ACC112 (cell line): ENCODE measurements around the gene TUBA3D.
"Not testable (repeated sequence)": the region's sequence is repeated elsewhere in the genome, so short reads cannot be mapped to it uniquely, and the experiment has no call there.

Source experiments
- H2AFZ ChIP-seq: fragments of 200-600 bp; sonication (generic); one replicate; pipeline ENCODE4 v1.6.0; 2017; ENCODE audit warnings: antibody characterized with exemption, low read length; ENCODE audit not compliant: unreplicated experiment
- H3K27ac ChIP-seq: fragments of 200-600 bp; sonication (generic); 2 replicates; pipeline ENCODE4 v1.5.1; 2014; ENCODE audit warnings: low read depth, mild to moderate bottlenecking, antibody characterized with exemption, low read length, moderate library complexity
- H3K27me3 ChIP-seq: fragments of 200-600 bp; sonication (generic); 2 replicates; pipeline ENCODE4 v1.6.1; 2014; ENCODE audit warnings: mild to moderate bottlenecking, antibody characterized with exemption, low read length, moderate library complexity, mixed read lengths; ENCODE audit not compliant: insufficient read depth
- H3K36me3 ChIP-seq: fragments of 200-600 bp; sonication (generic); 2 replicates; pipeline ENCODE4 v1.6.1; 2016; ENCODE audit warnings: mild to moderate bottlenecking, antibody characterized with exemption, low read length, moderate library complexity, mixed read lengths; ENCODE audit not compliant: insufficient read depth
- H3K4me1 ChIP-seq: fragments of 200-600 bp; sonication (generic); one replicate; pipeline ENCODE4 v1.6.1; 2016; ENCODE audit warnings: low read length, mixed read lengths; ENCODE audit not compliant: insufficient read depth, unreplicated experiment, control insufficient read depth
- H3K4me3 ChIP-seq: fragments of 200-600 bp; sonication (generic); 2 replicates; pipeline ENCODE4 v1.5.1; 2014; ENCODE audit warnings: mild to moderate bottlenecking, low read depth, low read length
- H3K79me2 ChIP-seq: fragments of 200-600 bp; sonication (generic); one replicate; pipeline ENCODE4 v1.6.0; 2016; ENCODE audit warnings: low read length; ENCODE audit not compliant: control insufficient read depth, unreplicated experiment, insufficient read depth

The TUBA3D gene

DNA sequence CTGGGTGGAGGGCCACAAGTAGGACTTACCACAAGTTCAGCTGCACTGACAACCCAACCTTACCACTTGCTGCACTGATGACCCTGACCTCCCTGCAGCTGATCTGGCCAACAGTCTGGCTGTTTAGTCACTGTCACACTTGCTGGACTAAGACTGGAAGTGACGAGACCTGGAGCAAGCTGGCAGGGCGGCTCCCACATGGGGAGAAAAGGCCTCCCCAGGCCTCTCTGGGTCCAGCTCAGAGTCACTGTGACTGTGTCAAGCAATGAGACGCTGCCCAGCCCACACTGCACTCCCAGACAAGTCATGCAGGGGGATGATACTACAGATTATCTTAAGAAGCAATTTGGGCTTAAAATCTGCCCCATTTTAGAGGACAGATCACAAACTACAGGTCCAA is 5.0 kb upstream of the TUBA3D start:
- H2AFZ ChIP-seq, H3K4me1 ChIP-seq, H3K27me3 ChIP-seq, H3K36me3 ChIP-seq, H3K79me2 ChIP-seq, H3K27ac ChIP-seq, H3K4me3 ChIP-seq: not testable (repeated sequence)

- H3K4me3 ChIP-seq, H3K36me3 ChIP-seq, H2AFZ ChIP-seq, H3K4me1 ChIP-seq, H3K27ac ChIP-seq, H3K79me2 ChIP-seq, H3K27me3 ChIP-seq: not testable (repeated sequence)
Measured at GRCh38 chr2:131471624-131472023, 4.3 kb upstream of the TUBA3D start.

DNA sequence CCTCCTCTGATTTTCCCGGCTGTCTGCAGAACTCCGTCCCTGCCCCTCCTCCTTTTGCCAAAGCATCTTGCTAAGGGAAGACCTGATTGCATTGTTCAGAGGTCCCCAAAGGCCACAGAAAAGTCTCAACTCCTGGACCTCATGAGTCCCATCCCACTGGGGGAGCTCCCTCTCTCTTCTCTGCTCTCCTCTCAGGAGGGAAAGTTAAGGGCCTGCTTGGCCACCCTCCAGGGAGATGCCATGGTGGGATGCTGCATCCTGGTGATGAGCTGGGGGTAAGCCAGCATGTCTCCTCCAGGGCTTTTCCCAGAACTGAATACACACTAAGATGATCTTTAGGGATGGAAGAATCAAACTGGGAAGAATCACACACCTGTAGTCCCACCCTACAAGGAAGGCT is 2.7 kb upstream of the TUBA3D start:
- not testable (repeated sequence) for H3K4me1 ChIP-seq, H3K27me3 ChIP-seq, H3K36me3 ChIP-seq, H2AFZ ChIP-seq, H3K4me3 ChIP-seq, H3K27ac ChIP-seq, H3K79me2 ChIP-seq

GRCh38 chr2:131476363-131476762 is 444 bp downstream of the TUBA3D start:
- not testable (repeated sequence) for H3K27me3 ChIP-seq, H3K79me2 ChIP-seq, H2AFZ ChIP-seq, H3K27ac ChIP-seq, H3K36me3 ChIP-seq, H3K4me3 ChIP-seq, H3K4me1 ChIP-seq

DNA sequence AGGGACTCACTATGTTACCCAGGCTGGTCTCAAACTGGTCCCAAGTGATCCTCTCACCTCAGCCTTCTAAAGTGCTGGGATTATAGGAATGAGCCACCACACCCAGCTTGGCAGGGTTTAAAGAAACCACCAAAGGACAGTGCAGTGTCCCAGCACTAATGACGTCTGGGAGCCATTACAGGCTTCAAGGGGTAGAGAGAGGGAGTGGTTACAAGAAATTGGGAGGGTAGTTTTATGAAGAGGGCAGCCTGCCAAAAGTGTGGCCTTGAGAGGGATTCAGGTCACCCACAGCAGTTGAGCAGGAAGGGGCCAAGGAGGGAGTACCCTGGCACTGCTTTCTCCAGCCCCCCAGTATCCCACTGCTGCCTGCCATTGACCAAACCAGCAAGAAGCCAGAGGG is 1.3 kb downstream of the TUBA3D start:
- H3K4me3 ChIP-seq = not testable (repeated sequence)

GRCh38 chr2:131478074-131478849 is 2.3 kb downstream of the TUBA3D start:
- H3K4me1 ChIP-seq, H3K4me3 ChIP-seq, H3K79me2 ChIP-seq, H3K27ac ChIP-seq, H3K36me3 ChIP-seq, H2AFZ ChIP-seq, H3K27me3 ChIP-seq: not testable (repeated sequence)

More for the DNA sequence above, 1.3 kb downstream of the TUBA3D start:
- H3K79me2 ChIP-seq, H2AFZ ChIP-seq, H3K4me1 ChIP-seq, H3K36me3 ChIP-seq, H3K27me3 ChIP-seq, H3K27ac ChIP-seq: not testable (repeated sequence)

DNA sequence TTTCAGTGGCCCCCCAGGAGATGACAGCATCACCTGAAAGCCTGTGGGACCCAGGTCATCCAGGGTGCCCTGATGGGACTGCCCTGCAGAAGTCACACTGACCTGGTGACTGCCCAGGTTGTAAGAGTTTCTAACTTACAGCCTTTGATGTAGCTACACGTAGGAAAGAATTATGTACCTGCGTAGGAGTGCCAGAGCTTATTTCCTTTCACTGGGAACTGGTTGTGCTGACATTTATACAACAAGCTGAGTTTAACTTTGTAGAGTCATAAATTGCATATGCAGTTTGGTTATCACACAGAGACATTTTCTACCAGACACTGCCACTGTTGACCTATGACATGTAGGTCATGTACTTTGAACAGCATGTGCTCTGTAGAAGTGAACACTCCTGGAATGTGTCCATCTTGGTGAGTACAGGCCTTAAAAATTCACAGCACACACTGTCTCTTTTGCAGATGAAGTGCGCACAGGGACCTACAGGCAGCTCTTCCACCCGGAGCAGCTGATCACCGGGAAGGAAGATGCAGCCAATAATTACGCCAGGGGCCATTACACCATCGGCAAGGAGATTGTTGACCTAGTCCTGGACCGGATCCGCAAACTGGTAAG is 3.0 kb downstream of the TUBA3D start:
- not testable (repeated sequence) for H3K27me3 ChIP-seq, H3K4me3 ChIP-seq, H3K36me3 ChIP-seq, H3K27ac ChIP-seq, H2AFZ ChIP-seq, H3K4me1 ChIP-seq, H3K79me2 ChIP-seq

DNA sequence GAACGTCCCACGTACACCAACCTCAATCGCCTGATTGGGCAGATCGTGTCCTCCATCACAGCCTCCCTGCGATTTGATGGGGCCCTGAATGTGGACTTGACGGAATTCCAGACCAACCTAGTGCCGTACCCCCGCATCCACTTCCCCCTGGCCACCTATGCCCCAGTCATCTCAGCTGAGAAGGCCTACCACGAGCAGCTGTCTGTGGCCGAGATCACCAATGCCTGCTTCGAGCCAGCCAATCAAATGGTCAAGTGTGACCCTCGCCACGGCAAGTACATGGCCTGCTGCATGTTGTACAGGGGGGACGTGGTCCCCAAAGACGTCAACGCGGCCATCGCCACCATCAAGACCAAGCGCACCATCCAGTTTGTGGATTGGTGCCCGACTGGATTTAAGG is 4.4 kb downstream of the TUBA3D start:
- not testable (repeated sequence) for H3K4me3 ChIP-seq, H3K36me3 ChIP-seq, H3K27ac ChIP-seq, H3K79me2 ChIP-seq, H3K4me1 ChIP-seq, H3K27me3 ChIP-seq, H2AFZ ChIP-seq

GRCh38 chr2:131482506-131483155 is 6.7 kb downstream of the TUBA3D start:
- not testable (repeated sequence) for H3K27me3 ChIP-seq, H3K79me2 ChIP-seq, H3K4me1 ChIP-seq, H3K27ac ChIP-seq, H3K4me3 ChIP-seq, H2AFZ ChIP-seq, H3K36me3 ChIP-seq

GRCh38 chr2:131483981-131484820 is 8.3 kb downstream of the TUBA3D start:
- not testable (repeated sequence) for H3K4me3 ChIP-seq, H3K79me2 ChIP-seq

More at GRCh38 chr2:131483981-131484820, 8.3 kb downstream of the TUBA3D start:
- H3K27ac ChIP-seq, H3K4me1 ChIP-seq, H2AFZ ChIP-seq, H3K27me3 ChIP-seq, H3K36me3 ChIP-seq: not testable (repeated sequence)
